Measurements from ENCODE around the gene ZNF778.
"Not testable (repeated sequence)": the region's sequence is repeated elsewhere in the genome, so short reads cannot be mapped to it uniquely, and the experiment has no call there.

Gene ZNF778

DNA sequence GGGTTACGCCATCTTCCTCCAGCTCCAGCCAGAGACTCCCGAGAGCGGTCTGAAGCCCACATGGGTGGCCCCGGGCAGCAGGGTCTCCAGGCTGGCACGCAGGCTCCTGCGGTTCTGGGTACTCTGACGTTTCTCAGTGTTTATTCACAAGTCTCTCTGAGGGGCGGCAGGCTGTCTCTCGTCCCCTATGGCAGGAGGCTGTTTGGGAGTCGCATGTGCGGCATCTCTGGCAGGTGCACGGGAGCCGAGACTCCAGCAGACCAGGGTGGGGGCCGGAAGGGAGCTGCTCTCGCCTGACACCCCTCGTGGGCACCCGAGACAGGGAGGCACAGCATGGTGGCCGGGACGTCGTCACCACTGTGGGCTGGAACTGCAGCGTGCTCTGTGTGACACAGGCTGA, 48.1 kb downstream of the ZNF778 start:
- TF ChIP-seq, protein P1, sequence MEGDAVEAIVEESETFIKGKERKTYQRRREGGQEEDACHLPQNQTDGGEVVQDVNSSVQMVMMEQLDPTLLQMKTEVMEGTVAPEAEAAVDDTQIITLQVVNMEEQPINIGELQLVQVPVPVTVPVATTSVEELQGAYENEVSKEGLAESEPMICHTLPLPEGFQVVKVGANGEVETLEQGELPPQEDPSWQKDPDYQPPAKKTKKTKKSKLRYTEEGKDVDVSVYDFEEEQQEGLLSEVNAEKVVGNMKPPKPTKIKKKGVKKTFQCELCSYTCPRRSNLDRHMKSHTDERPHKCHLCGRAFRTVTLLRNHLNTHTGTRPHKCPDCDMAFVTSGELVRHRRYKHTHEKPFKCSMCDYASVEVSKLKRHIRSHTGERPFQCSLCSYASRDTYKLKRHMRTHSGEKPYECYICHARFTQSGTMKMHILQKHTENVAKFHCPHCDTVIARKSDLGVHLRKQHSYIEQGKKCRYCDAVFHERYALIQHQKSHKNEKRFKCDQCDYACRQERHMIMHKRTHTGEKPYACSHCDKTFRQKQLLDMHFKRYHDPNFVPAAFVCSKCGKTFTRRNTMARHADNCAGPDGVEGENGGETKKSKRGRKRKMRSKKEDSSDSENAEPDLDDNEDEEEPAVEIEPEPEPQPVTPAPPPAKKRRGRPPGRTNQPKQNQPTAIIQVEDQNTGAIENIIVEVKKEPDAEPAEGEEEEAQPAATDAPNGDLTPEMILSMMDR (IDR thresholded peaks at IDR 0.05; ENCODE audit: control insufficient read depth, extremely low read depth, insufficient read depth), result no peak
- no peak for DNase-seq (ENCODE audit: low read depth)
- no peak overlapping the region for H3K4me3 ChIP-seq (ENCODE audit: low read depth, low read length)

DNA sequence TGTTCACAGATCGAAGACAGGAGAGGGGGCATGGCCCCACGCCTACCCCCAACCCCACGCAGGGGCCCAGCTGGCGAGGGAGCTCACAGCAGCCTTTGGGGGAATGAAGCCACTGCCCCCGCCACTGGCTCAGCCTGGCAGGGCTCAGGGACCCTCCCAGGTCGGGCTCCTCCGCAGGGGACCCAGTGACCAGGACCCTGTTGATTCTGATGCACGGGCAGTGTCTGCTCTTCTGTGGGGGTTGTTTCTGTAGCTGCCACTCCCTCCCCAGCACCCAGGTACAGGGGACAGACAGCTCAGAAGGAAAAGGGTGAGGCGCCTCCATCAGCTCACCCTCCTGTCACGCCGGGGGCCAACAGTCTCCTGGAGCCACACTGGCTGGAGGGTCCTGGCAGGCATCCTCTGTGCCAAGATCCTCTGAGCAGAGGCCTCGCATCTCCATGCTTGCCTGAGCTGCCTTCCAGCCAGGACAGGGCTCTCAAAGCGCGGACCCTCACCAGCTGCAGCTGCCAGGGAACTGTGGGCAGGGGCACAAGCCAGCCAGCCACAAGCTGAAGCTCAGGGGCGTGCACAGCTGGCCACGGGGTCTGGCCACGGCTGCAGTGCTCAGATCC, 49.1 kb downstream of the ZNF778 start:
- DNase-seq (ENCODE audit: low read depth), result no peak
- TF ChIP-seq, protein P1 (IDR thresholded peaks at IDR 0.05; ENCODE audit: control insufficient read depth, extremely low read depth, insufficient read depth), result no peak
- H3K4me3 ChIP-seq (ENCODE audit: low read depth, low read length), result no peak overlapping the region

DNA sequence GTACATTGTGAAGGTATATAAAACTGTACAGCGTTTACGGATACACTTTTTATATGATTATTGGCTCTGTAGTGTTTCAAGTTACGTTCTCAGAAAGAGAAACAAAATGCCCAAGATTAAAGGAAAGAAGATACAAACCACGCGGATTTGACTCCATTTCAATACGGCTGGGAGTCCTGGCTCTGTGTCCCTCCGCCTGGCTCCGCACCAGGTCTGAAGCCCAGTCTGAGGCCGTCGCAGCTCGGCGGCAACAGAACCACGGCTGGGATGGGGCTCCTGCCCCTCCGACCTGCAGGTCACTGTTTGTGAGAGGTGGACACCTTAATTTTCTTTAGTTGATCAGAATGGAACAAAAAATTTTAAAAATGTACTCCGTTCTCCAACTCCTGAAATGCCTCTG, 50.2 kb downstream of the ZNF778 start:
- H3K4me3 ChIP-seq (ENCODE audit: low read depth, low read length); DNase-seq (ENCODE audit: low read depth): not testable (repeated sequence)

DNA sequence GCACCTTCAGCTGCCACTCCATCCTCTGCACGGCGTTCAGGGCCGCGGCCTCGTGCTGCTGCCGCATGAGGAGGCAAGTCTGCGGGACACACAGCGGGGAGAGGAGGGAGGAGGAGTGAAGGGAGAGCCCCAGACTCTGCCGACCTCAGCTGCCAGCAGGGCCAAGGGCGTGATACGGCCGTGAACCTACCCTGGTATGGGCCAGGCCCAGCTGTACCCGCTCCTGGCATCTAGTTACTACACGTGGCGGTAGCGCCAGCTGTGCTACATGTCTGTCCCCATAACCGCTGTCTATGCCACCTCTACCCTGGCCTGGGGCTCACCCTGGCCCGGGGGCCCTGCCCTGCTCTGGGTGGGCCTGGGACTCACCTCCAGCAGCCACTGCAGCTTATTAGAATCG, 51.1 kb downstream of the ZNF778 start:
- H3K4me3 ChIP-seq (ENCODE audit: low read depth, low read length), result no peak overlapping the region
- no peak for DNase-seq (ENCODE audit: low read depth)
- TF ChIP-seq, protein P1 (IDR thresholded peaks at IDR 0.05; ENCODE audit: control insufficient read depth, extremely low read depth, insufficient read depth), result no peak

DNA sequence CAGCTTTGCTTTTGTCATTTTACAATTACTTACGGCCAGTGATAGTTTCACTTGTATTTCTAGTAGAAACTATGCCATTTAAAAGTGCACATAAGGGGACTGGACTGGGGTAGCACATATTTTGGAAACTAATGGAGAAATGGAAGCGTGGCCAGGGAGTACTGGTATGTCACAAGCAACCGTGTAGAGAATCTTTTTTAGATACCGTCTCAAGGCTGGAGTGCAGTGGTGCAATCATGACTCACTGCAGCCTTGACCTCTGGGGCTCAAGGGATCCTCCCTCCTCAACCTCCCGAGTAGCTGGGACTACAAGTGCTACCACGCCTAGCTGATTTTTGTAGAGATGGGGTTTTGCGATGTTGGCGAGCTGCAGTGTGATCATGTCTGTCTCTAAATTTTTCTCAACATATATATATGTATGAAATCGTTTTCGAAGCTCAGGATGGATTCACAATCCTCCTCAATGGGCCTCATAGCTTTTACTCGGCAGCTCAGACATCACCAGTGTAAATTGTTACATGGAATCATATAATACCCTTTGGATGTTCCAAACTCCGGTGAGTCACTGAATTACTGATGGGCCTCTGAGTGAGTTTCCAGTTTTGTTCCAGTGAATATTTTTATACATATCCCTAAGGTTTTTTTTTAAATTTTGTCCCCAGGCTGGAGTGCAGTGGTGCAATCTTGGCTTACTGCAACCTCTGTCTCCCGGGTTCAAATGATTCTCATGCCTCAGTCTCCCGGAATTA, 51.7 kb downstream of the ZNF778 start:
- no peak overlapping the region for H3K4me3 ChIP-seq (ENCODE audit: low read depth, low read length)
- no peak for DNase-seq (ENCODE audit: low read depth)
- TF ChIP-seq, protein P1 (IDR thresholded peaks at IDR 0.05; ENCODE audit: control insufficient read depth, extremely low read depth, insufficient read depth), result no peak

DNA sequence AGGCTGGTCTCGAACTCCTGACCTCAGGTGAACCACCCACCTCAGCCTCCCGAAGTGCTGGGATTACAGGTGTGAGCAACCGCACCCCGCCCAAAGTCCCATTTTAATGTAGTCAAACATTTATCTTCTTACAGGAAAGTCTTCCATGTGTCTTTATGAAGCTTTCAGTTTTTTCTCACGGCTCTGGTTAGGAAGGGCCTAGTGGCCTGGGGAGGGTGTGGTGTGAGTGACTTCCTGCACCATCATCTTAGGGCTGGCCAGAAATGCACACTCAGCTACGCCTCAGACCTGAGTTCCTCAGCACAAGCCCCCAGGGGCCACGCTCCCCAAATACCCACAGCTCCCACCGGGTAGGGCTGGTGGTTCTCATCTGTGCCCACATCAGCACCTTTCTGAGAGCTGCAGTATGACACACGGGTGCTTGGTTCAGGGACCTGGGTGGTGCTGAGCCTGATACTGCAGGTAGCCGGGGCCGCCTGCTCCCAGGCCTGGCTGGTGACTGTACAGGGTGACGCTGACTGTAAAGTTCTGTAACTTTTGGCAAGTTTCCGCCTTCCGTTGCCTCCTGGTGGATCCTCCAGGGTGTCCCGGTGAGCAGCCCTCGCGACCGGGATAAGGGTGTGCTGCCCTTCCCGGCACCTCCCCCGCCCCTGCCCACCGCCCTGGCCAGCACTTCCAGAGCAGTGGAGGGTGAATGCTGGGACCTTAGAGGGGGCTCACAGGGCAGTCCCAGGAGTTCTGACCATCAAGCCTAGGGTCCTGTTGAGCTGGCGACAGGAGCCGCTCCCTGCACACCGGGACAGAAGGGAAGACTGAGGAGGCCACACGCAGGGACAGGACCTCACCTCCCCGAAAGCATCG, 52.5 kb downstream of the ZNF778 start:
- H3K4me3 ChIP-seq (ENCODE audit: low read depth, low read length), result no peak overlapping the region
- DNase-seq (ENCODE audit: low read depth), result no peak
- TF ChIP-seq, protein P1 (IDR thresholded peaks at IDR 0.05; ENCODE audit: control insufficient read depth, extremely low read depth, insufficient read depth), result no peak

DNA sequence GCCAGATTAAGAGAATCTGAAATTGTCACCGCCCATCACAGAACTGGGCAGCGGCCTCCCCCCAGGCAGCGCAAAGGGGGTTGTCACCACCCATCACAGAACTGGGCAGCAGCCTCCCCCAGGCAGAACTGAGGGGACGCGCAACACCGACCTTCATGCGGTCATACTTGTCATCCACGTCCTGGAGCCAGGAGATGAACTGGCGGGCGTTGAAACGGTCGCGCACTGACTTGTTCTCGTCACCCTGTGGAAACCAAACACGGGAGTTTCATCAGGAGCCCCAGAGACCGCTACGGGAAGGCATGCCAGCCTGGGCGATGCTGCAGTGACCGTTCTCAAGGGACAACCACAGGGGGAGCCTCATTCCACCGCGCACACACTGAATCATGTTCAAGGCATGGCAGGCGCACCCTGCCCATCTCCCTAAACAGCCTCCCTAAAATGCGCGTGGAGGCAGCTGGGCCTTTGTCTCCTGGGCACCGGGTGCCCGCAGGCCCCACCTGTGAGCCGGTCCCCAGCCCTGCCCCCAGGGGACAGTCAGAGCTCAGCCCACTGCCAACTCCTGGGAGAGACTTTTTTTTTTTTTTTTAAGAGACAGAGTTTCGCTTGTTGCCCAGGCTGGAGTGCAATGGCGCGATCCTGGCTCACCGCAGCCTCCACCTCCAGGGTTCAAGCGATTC, 53.3 kb downstream of the ZNF778 start:
- H3K4me3 ChIP-seq (ENCODE audit: low read depth, low read length), result no peak overlapping the region
- TF ChIP-seq, protein P1 (IDR thresholded peaks at IDR 0.05; ENCODE audit: control insufficient read depth, extremely low read depth, insufficient read depth), result no peak
- DNase-seq (ENCODE audit: low read depth), result no peak

All from LNCaP clone FGC (cell line).